HG03342 (cell line): ENCODE results near the gene EEF1AKMT3.
A peak's percentile ranks its signal among the peaks of the same experiment; 100 is the strongest.

ENCODE experiments used
- ATAC-seq: cut with Tn5 transposase; IDR thresholded peaks from one replicate; pipeline ENCODE4 v1.9.1; 2021; ENCODE audit warnings: mild to moderate bottlenecking, moderate library complexity; ENCODE audit not compliant: unreplicated experiment

EEF1AKMT3 gene

DNA sequence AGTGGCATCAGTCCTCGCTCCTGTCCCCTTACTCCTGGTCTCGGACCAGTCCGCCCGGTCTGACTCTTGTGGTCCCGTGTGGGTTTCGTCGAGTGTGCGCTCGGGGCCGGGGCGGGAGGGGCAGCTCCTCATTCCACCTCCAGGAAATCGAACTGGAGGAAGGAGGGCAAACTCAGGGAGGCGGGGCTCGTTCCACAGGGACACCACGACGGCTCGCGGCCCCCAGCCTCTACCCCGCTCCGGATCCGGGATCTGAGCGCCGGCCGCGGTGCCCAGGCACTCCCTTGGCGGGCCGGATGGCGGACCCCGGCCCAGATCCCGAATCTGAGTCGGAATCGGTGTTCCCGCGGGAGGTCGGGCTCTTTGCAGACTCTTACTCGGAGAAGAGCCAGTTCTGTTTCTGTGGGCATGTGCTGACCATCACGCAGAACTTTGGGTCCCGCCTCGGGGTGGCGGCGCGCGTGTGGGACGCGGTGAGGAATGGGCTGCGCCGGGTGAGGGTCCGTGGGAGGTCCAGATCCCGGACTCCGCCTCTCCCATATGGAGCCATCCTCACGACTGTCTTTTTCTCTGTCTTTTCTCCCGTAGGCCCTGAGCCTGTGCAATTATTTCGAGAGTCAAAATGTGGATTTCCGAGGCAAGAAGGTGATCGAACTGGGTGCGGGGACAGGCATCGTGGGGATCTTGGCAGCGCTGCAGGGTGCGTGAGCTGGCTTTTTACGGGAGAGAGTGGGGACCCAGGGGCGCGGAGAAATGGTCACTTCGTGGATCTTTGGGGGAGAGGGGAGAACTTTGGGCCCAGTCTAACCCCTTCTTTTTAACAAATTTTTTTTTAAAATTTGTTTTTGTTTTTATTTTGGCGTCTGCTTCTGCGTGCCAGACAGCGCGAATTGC, at the start of gene EEF1AKMT3:
Gene EEF1AKMT3 (plus strand): TSS at position 186 of the 894 bp plus-strand sequence. CDS start 111 bp downstream, at position 297.
- ATAC-seq: peak; percentile 8

DNA sequence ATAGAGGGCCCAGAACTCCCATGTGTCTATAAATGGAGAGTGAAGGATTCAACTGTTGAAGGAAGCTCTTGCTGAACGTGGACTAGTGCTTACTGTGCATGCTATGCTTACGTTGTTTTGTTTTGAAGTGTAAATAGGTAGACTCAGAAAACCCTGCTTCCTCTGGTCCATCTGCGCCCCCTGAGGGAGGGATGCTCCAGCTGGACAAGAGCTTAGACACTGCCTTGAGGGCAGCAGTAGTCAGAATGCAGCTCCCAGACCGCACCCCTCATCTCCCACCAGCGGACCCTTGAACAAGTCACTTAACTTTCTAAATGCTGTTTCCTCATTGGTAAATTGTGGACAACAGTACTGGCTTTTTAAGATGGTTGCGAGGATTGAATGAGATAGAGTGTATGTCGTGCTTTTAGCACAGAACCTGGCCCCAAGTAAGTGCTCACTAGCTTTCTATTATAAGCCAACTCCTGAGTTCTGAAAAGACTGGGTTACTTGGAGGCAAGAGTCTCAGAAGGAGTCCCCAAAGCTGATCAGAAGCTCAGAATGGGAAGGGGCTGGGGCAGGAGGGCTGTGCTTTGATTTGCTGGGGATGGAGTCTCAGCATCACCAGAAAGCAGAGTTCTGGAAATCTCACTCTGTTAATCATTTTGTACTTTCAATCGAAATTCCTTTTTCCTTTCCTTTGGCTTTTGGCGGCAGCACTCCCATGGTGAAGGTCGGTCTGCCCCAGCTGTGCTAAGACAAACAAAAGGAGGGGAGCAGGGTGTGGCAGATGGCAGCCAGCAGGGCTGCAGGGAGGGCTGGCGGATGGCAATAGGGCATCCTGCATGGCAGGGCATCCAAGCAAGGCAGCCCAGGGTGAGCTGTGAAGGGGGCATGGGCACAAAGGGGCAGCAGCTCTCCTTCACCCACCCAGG, 49.4 kb upstream of the EEF1AKMT3 start:
- ATAC-seq: no peak

GRCh38 chr12:57723630-57723962, 48.8 kb upstream of the EEF1AKMT3 start:
- ATAC-seq: no peak

DNA sequence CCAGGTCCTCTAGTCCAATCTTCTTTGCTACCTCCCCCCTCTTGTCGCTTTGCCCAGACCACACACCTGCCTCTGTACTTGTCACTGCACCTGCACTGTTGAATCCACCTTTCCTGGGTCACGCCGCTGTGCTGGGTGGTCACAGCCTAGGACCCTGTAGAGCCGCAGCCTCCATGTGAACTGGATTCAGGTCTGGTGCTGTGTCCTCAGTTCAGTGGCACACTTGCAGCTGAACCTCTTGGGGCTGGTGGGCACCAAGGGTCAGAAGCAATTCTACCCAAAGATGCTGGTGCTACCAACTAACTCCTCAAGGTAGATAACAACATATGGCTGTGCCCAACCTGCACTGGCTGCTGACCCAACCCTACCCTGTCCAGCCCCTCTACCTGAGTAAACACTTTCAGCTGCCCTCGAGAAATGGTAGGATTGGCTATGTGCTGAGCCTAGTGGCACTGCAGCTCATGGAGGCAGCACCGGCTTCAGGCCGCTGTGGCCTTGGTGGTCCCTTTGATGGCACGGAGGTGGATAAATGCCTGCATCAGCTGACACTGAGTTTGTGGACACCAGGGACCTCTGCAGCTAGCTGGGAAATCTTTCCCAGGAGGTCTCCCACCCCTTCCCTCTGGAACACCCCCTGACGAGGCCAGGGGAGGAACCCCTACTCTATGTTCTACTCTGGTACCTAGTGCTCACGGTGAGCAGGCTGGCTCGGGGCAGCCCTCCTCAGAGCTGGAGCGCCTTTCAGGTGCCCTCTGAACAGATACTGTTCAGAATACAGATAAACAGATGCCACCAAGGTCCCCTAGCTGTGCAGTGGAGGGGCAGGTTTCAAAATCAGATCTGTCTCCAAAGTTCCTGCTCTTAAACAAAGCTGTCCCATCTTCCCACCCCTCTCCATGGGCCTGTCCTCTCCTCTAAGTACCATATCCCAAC, 48.1 kb upstream of the EEF1AKMT3 start:
- no peak for ATAC-seq

GRCh38 chr12:57724936-57725740, 47.3 kb upstream of the EEF1AKMT3 start:
- no peak for ATAC-seq

DNA sequence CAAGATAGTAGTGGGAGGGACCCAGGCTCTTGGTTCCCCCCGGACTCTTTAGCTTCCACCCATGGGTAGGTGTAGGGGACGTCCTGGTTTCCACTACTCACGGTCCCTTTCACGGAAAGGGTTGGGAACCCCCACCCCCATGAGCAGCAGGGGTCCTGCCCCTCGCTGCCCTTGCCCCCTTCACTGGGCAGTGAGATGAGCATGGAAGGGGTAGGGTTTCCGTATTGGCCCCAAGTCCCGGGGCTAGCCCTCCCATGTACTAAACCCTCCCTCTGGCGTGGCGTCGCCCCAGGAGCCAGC, 46.6 kb upstream of the EEF1AKMT3 start:
- no peak for ATAC-seq

- ATAC-seq: no peak
Observed at GRCh38 chr12:57726151-57726883, 46.1 kb upstream of the EEF1AKMT3 start.

GRCh38 chr12:57726884-57727757, 45.3 kb upstream of the EEF1AKMT3 start:
- ATAC-seq: no peak

DNA sequence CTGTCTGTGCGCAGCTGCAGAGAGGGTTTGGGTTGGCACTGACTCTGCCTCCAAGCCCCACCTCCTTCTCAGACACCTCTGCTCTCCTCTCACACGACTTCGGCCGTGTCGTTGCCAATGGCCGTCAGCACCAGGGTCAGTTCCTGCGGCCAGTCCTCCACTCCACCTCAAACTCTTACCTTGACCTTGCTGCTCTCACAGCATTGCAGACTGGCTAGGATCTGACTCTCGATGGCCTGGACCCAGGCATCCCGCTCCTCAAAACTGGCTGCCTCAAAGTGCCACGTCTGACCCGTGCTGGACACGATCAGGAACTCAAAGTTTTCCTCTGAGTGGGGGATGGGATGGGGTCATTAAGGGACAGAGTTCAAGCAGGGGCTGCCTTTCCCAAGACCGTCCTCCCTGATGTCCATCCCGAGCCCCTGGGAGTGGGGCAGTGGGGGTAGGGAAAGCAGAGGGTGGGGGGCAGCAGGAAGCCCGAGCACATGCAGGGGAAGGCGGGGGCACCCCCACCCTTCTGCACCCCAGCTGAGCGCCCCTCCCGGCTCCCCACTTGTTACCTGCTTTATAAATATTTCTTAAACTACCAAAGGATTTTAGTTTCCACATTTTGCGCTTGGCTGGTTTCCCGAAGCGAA, 44.5 kb upstream of the EEF1AKMT3 start:
- ATAC-seq: no peak

GRCh38 chr12:57729321-57729844, 43.0 kb upstream of the EEF1AKMT3 start:
- ATAC-seq: no peak

- no peak for ATAC-seq
Observed at GRCh38 chr12:57730336-57731067, 41.9 kb upstream of the EEF1AKMT3 start.

GRCh38 chr12:57731411-57732080, 40.9 kb upstream of the EEF1AKMT3 start:
- ATAC-seq: no peak

DNA sequence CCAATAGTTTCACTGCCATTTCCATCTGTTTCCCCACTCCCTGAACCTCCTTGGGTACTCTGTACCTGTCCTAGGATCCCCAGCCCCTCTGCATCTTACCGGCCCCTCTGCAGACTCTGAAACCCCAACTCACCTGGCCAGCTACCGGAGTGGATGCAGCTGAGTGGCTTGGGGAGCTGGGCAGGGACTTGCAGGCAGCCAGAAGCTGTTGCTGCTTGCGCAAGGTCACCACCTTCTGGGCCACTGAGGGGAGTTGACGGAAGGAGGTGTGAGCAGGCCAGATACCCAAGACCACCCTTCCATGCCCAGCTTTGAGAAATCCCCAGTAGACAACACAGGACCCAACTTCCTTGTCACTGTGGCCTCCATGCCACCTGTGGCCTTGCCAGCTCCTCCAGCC, 40.1 kb upstream of the EEF1AKMT3 start:
- ATAC-seq: no peak

DNA sequence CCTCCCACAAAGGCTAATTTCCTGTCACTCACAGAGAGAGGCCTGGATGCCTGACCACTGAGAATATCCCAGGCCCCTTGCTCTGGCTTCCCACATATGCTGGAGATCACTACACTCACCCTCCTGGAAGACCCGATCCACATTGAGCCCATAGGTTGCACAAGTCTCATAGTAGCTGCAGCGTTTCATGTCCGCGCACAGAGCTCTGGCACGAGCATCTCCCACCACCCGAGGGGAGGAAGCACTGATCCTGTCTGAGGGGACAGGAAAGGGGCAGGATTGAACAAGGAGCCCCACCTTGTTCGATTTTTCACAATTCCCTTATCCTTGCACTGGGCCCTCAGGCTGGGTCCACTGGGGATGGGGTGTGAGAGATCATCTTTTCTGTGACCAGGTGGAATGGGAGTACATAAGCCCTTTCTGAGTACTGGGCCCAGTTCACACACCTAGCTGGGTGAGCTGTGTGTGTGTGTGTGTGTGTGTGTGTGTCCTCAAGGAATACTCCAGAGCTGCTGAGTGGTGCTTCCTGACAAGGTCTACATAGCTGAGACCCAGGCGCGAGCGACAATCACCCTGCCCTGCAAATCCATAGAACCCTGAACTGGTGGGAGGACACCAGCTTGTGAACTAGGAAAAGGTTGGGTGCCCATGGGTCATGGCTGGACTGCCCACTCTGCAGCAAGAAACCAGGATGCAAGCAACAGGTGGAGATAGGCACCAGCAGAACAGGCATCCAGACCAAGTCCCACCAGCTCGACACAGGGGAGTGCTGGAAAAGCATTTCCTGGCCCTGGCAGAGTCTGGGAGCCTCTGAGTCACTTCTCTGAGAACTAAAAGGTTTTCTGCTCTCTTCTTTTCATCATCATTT, 39.5 kb upstream of the EEF1AKMT3 start:
- ATAC-seq: no peak

DNA sequence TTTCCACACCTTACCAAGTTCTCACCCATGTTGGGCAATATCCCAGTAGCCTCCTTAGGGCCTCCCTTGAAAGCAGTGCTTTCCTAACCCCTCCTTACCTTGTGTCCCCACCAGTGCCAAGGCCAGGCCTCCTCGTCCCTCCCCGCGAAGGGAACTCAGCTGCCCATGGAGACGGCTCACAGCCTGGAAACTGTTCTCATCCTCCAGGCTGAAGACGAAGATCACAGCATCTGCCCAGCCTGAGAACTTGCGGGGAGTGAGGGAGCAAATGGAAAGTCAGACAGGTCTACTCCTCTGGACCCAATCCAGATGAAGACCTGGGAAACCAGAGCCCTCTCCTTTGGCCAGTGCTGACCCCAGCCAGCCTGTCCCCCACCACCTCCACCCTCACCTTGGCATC, 38.5 kb upstream of the EEF1AKMT3 start:
- ATAC-seq: no peak

DNA sequence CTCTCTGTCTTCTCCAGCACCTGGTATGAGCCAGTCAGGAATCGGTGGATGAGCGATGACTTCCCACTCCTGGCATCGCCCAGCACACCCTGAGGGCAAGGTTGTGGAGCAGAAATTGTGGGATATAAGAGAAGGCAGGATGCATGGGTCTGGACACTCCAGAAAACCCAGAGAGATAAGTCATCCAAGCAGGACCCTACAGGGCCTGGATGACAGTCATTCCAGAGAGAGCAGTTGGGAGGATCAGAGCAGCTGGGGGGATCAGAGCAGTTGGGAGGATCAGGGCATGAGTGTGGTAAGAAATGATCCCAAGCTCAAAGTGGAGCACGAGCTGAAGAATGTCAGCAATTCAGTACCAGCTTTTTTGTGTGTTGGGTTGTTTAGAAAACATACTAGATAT, 37.8 kb upstream of the EEF1AKMT3 start:
- ATAC-seq: no peak
